HG02885 (cell line): ENCODE measurements around the gene WDR59.
"Not testable (repeated sequence)": the region's sequence is repeated elsewhere in the genome, so short reads cannot be mapped to it uniquely, and the experiment has no call there.

Source experiments
- ATAC-seq: cut with Tn5 transposase; IDR thresholded peaks from one replicate; pipeline ENCODE4 v1.9.1; 2021; ENCODE audit warnings: mild to moderate bottlenecking; ENCODE audit not compliant: unreplicated experiment, poor library complexity

WDR59 gene

DNA sequence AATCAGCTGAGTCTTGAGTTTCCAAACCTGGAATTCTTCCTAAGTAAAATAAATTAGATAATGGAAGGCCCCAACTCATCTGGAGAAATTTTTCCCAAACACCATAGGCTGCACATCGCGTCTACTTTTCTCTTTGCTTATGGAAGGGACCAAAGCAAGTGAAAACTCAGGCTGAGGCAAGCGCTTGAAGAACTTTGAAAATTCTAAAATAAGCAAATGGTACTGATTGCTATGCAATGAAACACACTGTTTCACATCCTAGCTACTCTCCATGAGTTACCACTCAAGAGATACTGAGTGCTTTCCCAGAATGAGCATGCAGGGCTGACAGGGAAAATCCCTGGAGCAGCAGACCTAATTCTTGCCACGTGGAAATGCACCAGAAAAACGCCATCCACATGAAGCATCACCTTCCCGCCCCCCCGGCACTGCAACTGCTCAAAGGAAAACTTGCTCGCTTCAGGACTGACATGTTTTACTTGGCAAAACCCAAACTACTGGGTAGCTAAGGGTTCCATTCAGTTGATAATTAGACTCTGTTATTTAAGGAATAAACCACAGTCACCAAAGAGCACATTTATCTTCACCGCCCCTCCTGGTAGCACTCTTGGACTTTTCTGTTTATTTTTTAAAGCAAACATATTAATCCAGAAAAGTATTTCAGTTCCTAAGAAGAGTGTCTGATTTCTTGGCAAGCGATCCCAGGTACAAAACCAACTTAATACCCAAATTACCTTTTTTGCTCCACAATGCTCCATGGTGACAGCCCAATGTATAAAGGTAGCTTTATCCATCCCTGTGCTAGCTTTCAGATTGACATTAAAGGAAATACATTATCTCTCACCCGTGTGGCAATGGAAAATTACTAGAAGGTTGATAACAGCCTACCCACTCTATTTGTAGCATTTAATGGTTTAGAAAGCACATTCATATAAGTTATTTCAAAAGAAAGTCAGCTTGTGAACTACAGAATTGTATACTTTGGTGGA lies 62.5 kb downstream of the WDR59 start:
- no peak for ATAC-seq

GRCh38 chr16:74921051-74921450 lies 63.9 kb downstream of the WDR59 start:
- ATAC-seq, result no peak

DNA sequence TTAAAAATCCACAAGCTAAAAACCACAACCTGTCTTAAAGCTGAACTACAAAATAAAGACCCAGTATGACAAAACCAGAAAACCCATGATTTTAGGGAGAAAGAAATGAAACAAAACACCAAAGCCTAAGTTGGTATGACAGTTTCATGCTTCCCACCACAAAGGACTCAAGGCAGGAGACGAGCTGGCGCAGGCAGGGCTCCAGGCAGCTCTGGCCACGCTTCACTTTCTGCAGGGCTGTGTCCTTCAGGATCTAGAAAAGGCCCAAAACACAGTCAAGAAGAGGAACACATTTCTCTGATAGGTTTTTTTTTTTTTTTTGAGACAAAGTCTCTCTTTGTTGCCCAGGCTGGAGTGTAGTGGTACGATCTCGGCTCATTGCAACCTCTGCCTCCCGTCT lies 75.3 kb downstream of the WDR59 start:
- no peak for ATAC-seq

GRCh38 chr16:74908759-74909158 lies 76.2 kb downstream of the WDR59 start:
- not testable (repeated sequence) for ATAC-seq

GRCh38 chr16:74903901-74904678 lies 80.8 kb downstream of the WDR59 start:
- no peak for ATAC-seq

DNA sequence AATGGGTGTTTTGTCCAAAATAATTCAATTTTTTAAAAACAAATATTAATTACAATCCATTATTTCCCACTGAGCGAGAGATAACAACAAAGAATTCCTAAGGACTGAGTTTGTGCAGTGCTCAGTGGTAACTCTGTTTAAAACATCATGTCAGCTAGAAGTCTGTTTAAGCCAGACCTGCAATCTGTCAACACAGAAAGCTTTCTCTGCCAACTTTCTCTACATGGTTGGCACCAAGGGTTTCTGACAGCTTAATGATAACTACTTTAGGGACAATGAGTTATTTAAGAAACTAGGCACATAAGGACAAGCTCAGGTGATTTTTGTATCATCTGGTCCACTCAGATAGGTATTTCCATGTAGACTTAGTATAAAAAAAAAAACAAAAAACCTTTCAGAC lies 81.8 kb downstream of the WDR59 start:
- no peak for ATAC-seq

DNA sequence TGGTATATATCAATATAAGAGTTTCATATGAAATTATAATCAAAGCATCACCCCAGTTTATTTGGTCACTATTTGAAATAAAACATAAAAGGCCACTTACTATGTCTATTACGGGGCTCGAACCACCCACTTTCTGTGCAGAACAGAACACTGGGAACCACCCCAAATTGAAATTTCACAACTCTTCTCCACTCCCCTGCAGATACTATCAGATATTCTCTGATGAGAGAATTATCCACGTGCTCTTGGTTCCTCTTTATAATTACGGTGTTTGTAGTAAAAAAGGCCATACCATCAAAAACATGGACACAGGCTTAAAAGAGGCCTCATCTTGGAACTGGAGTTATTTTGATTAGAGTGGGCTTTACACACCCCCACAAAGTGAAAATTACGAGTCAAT lies 82.8 kb downstream of the WDR59 start:
- ATAC-seq, result no peak

DNA sequence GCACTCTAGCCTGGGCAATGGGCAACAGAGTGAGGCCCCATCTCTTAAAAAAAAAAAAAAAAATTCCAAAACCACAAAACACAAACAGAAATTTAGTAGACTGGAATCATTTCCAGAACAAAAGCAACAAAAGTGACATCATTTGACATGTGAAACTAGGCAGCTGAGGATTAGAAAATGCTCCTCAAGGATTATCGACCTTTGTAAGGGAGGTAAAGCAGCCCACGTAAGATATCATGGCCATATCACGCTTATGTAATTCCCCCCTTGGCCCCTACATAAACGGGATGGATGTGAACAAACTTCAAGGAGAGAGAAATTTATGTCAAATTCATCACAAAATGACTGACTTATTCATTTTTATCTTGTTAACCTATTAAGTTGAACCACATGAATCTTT lies 83.3 kb downstream of the WDR59 start:
- no peak for ATAC-seq

GRCh38 chr16:74899816-74900215 lies 85.1 kb downstream of the WDR59 start:
- ATAC-seq, result no peak

- ATAC-seq, result no peak
Observed at GRCh38 chr16:74898659-74899058, 86.3 kb downstream of the WDR59 start.

DNA sequence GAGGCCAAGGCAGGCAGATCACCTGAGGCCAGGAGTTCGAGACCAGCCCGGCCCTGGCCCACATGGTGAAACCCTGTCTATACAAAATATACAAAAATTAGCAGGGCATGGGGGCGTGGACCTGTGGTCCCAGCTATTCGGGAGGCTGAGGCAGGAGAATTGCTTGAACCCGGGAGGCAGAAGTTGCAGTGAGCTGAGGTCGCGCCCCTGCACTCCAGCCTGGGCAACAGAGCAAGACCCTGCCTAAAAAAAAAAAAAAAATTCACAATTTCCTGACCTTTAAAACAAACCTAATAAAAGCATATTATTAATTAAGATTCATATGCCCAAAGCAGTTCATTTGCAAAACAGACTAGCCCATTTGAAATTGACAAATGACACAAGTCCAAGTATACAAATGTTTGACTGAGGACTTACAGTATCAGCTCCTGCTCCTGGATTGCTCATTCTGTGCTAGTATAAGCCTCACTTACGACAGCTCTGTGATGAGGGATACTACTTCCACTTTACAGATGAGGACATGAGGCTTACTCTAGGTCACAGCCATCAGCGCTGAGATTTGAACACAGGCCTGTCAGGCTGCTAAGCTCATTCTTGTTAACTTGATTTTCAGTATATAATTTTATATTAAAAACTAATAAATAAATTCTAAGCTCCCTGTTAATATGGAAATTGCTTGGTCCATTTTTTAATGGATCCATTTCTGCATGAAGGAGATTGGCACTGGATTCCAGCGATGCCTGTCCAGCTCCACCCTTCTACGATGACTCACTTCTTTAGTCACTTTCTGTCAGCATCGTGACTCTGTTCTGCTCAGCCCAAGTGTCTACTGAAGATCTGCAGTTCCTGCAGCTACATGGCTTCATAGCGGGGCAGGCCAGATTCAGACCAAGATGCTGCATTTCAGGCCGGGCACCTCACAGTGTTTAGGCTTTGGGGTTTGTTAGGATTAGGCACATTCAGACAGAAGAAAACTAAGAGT lies 88.2 kb downstream of the WDR59 start:
- no peak for ATAC-seq

GRCh38 chr16:74893541-74893940 lies 91.4 kb downstream of the WDR59 start:
- ATAC-seq, result no peak

DNA sequence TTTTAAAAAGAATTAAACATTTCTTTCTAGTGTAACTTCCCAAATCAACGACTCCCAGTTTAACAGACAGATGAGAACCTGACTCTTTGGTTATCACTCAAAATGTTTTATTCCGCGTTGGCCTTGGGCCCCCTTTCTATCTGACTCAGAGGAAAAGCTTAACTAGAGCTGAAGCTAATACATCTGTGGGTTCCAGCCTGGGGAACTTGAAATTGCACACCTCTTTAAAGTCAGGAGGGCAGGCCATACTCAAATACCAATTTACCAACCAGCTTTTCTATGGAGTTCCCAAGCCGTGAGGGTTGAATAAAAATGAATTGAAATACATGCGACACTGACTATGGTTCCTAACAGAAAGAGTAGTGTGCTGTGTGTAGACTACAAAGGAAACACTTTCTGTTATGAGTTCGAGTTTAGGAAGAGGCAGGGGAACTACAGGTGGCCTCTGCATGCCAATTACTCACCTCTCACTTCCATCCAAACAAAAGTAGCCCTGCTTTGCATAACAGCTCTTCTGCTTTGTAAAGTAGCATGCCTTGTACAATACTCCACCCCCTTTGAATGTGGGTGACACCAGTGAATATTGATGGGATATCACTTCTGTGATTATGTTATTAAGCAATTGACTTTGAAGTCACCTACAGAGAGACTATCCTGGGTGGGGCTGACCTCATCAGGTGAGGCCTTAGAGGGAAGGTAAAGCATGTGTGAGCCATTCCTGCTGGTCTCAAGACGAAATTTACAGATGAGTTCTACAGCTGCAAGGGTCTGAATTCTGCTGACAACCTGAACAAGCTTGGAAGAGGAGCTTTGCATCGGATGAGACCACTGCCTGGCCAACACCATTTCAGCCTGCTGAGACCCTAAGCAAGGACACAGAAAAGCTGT lies 92.1 kb downstream of the WDR59 start:
- ATAC-seq, result peak; percentile 91

- no peak for ATAC-seq
Observed at GRCh38 chr16:74888888-74889287, 96.0 kb downstream of the WDR59 start.

DNA sequence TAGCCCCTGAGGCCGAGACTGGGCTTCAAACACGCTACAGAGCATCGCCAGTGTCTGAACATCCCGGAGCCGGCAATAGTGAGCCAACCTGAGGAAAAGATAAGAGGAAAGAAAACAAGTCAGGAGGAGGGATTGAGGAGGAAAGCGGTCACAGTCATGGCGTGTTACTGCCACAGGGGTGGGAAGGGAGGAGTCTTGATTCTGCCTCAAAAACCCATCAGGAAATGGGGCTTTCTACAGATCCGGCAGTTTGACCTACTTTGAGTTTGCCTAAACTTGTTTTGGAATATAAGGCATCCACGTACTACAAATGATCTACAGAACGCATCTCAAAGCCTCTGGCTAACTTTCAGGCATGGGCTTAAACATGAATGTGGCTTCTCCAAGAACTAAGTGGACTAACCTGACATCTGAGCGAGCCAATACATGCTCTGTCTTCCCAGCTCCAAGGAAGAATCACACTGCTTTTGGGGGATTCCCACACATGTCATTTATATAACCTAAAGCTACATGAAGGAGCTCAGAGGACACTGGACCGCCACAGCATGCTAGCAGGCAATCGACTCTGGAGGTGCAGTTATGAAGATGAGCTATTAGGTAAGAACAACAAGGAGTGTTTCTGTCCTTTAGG lies 96.6 kb downstream of the WDR59 start:
- no peak for ATAC-seq

GRCh38 chr16:74887084-74887483 lies 97.8 kb downstream of the WDR59 start:
- ATAC-seq, result no peak

DNA sequence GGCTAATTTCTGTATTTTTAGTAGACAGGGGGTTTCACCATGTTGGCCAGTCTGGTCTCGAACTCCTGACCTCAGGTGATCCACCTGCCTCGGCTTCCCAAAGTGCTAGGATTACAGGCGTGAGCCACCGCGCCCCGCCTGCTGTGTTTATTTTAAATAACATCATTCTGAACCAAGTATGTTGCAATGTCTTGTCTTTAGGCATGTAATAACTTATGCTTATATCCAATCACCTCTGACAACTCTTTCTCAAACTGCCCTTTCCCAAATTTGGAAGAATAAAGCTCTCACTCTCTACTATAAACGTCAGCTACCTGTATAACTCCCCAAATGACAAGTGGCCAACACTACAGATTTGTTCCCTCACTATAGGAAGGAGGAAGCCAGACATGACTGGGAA lies 107.2 kb downstream of the WDR59 start:
- ATAC-seq, result no peak

DNA sequence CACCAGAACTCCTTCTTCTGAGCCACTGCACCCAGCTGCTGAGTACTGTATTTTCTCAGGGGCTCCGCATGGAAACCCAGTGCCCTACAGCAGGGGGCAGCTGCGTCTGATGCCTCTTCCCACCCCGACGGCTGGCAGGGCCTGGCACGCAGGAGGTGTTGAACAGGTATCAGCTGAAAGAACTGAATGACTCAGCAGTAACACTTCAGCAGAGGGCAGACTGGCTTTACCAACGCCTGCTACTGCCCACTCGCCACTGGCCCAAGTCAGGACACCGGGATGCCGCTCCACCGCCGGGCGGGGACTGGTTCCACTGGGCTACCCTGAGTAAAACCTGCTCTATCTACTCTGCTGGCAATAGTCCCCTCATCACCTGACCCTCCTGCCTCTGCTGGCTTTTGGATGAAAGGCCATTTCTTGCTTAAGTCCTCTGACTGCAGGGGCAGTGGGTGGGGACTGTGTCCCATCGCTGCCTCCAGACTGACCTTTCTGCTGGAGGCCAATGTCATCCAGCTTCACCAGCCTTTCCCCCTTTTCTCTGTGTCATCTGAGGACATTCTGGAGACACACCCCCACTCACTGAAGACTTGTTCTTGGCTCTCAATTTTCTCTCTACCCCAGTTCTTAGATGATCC lies 109.9 kb downstream of the WDR59 start:
- ATAC-seq, result no peak
